BLaER1 (cell line): ENCODE results near the gene GZMM.

ENCODE experiments used
- H3K27ac ChIP-seq: shearing (Covaris generic); formaldehyde crosslinking; 2 replicates; pipeline ENCODE4 v1.8.1; 2022
- H3K27me3 ChIP-seq: shearing (Covaris generic); formaldehyde crosslinking; 2 replicates; pipeline ENCODE4 v1.8.1; 2022
- H3K36me3 ChIP-seq: shearing (Covaris generic); formaldehyde crosslinking; 2 replicates; pipeline ENCODE4 v1.8.1; 2022
- H3K4me1 ChIP-seq: shearing (Covaris generic); formaldehyde crosslinking; 2 replicates; pipeline ENCODE4 v1.8.1; 2022
- H3K4me2 ChIP-seq: shearing (Covaris generic); formaldehyde crosslinking; 2 replicates; pipeline ENCODE4 v1.8.1; 2022
- H3K4me3 ChIP-seq: shearing (Covaris generic); formaldehyde crosslinking; 2 replicates; pipeline ENCODE4 v1.8.1; 2022
- H3K9ac ChIP-seq: shearing (Covaris generic); formaldehyde crosslinking; 2 replicates; pipeline ENCODE4 v1.8.1; 2022
- H3K9me3 ChIP-seq: shearing (Covaris generic); formaldehyde crosslinking; 2 replicates; pipeline ENCODE4 v1.8.1; 2022
- H4K20me1 ChIP-seq: shearing (Covaris generic); formaldehyde crosslinking; 2 replicates; pipeline ENCODE4 v1.8.1; 2022
- Cebpa-rat ChIP-seq: shearing (Covaris generic); IDR thresholded peaks from 2 replicates; pipeline ENCODE4 v1.8.1; 2022

Gene GZMM

GRCh38 chr19:542173-542866 lies 1.5 kb upstream of the GZMM start:
- H3K9ac ChIP-seq = no peak overlapping the region
- H3K4me1 ChIP-seq = peaks cover 44% of the 10 kb centered on the region
- H3K4me3 ChIP-seq = no peak overlapping the region
- H3K27ac ChIP-seq = 0 out of 2 replicates have a peak overlapping the region, but pooled peaks have one; percentile 35
- H3K36me3 ChIP-seq = peaks cover 58% of the 10 kb centered on the region
- H3K4me2 ChIP-seq = no peak overlapping the region; the same call in 1 of the 2 replicates
- peaks cover 47% of the 10 kb centered on the region for H4K20me1 ChIP-seq
- H3K27me3 ChIP-seq = no peaks in the 10 kb centered on the region
- no peaks in the 10 kb centered on the region for H3K9me3 ChIP-seq
- TF ChIP-seq Cebpa-rat = no peak

- TF ChIP-seq Cebpa-rat = no peak
- Histone ChIP-seq H3K36me3 (peaks cover 17% of the 10 kb centered on the region), H3K4me2 (no peak overlapping the region), H3K9me3 (no peaks in the 10 kb centered on the region), H3K4me3 (no peak overlapping the region), H3K9ac (no peak overlapping the region), H4K20me1 (peaks cover 11% of the 10 kb centered on the region), H3K27me3 (no peaks in the 10 kb centered on the region), H3K4me1 (peaks cover 14% of the 10 kb centered on the region), H3K27ac (no peak overlapping the region)
Observed at GRCh38 chr19:547117-547516, 3.3 kb downstream of the GZMM start.

DNA sequence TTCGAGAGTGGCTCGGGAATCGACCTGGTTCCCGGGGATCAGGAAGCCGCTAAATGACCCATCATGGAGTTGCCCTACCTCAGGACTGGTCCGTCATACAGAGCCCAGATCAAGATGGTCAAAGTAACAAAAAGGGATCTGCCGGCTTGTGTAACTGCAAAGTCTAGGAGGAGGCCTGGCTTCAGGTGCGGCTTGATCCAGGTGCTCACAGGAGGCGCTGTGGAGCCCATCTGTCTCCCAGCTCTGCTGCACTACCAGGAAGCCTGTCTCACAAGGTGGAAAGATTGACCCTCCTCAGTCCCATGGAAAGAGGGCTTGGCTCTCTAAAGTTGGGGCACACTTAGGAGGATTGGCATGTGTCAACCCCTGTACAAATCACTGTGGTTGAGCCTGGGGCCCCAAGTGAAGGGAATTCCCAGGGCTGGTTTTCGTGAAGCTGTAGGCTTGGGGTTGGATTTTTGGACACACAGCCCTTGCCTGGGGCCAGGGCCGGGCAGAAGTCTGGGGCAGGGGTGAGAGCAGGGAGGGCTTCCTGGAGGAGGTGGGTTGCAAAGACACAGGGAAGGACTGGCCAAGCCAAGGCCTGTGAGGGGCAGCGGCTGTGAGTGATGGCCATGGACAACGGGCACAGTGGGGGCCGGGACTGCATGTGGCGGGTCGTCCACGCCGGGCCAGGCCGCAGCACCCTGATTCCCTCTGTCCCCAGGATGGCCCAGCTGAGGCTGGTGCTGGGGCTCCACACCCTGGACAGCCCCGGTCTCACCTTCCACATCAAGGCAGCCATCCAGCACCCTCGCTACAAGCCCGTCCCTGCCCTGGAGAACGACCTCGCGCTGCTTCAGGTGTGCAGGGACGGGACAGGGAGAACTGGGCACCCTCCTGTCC lies 4.2 kb downstream of the GZMM start:
- Histone ChIP-seq H3K4me2 (no peak overlapping the region), H3K27ac (no peak overlapping the region), H3K9me3 (no peaks in the 10 kb centered on the region), H3K36me3 (peaks cover 9% of the 10 kb centered on the region), H3K27me3 (no peaks in the 10 kb centered on the region), H3K4me1 (peaks cover 12% of the 10 kb centered on the region), H3K9ac (no peak overlapping the region), H3K4me3 (no peak overlapping the region), H4K20me1 (peaks cover 6% of the 10 kb centered on the region; the same call in 1 of the 2 replicates)
- no peak for TF ChIP-seq Cebpa-rat

- Histone ChIP-seq H3K9me3 (no peaks in the 10 kb centered on the region), H3K27ac (no peak overlapping the region), H3K4me3 (no peak overlapping the region), H3K27me3 (no peaks in the 10 kb centered on the region), H3K4me2 (no peak overlapping the region), H3K4me1 (peaks cover 2% of the 10 kb centered on the region), H3K36me3 (no peaks in the 10 kb centered on the region), H4K20me1 (peaks cover 1% of the 10 kb centered on the region; the same call in 1 of the 2 replicates), H3K9ac (no peak overlapping the region)
- TF ChIP-seq Cebpa-rat = no peak
Observed at GRCh38 chr19:548886-549830, 5.3 kb downstream of the GZMM start.

GRCh38 chr19:554817-555216 lies 11.0 kb downstream of the GZMM start:
- peaks cover 28% of the 10 kb centered on the region for H3K4me1 ChIP-seq
- TF ChIP-seq Cebpa-rat = no peak
- no peaks in the 10 kb centered on the region for H4K20me1 ChIP-seq
- H3K27me3 ChIP-seq = no peaks in the 10 kb centered on the region
- H3K9ac ChIP-seq = no peak overlapping the region
- H3K4me2 ChIP-seq = no peak overlapping the region
- no peak overlapping the region for H3K27ac ChIP-seq
- H3K4me3 ChIP-seq = no peak overlapping the region
- no peaks in the 10 kb centered on the region for H3K9me3 ChIP-seq
- no peaks in the 10 kb centered on the region for H3K36me3 ChIP-seq

DNA sequence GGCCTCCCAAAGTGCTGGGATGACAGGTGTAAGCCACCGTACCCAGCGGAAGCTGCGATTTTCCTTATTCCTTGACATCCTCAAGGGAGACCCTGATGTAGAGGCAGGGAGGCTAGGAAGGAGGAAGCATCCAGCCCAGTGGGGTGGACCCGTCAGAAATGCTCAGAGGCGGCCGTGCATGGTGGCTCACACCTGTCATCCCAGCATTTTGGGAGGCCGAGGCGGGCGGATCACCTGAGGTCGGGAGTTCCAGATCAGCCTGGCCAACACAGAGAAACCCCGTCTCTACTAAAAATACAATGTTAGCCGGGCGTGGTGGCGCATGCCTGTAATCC lies 11.6 kb downstream of the GZMM start:
- Histone ChIP-seq H4K20me1 (no peaks in the 10 kb centered on the region), H3K9ac (no peak overlapping the region), H3K4me2 (no peak overlapping the region), H3K27ac (no peak overlapping the region), H3K27me3 (no peaks in the 10 kb centered on the region), H3K4me3 (no peak overlapping the region), H3K4me1 (peaks cover 34% of the 10 kb centered on the region), H3K9me3 (no peaks in the 10 kb centered on the region), H3K36me3 (no peaks in the 10 kb centered on the region)
- no peak for TF ChIP-seq Cebpa-rat

- Histone ChIP-seq H3K4me1 (peaks cover 34% of the 10 kb centered on the region), H3K4me2 (no peak overlapping the region), H3K4me3 (no peak overlapping the region), H4K20me1 (no peaks in the 10 kb centered on the region), H3K9me3 (peaks cover 7% of the 10 kb centered on the region), H3K9ac (no peak overlapping the region), H3K27ac (no peak overlapping the region), H3K27me3 (no peaks in the 10 kb centered on the region), H3K36me3 (0 out of 2 replicates have a peak, but pooled peaks cover 3% of the 10 kb centered on the region)
- no peak for TF ChIP-seq Cebpa-rat
Observed at GRCh38 chr19:556611-557382, 12.9 kb downstream of the GZMM start.

- TF ChIP-seq Cebpa-rat = no peak
Observed at GRCh38 chr19:558770-559439, 15.1 kb downstream of the GZMM start.

More at GRCh38 chr19:558770-559439, 15.1 kb downstream of the GZMM start:
- H3K27ac ChIP-seq = peak overlapping the region; percentile 64; the same call in 1 of the 2 replicates
- no peak overlapping the region for H3K4me3 ChIP-seq
- no peaks in the 10 kb centered on the region for H4K20me1 ChIP-seq
- peak overlapping the region; percentile 56 for H3K4me2 ChIP-seq
- H3K4me1 ChIP-seq = peaks cover 34% of the 10 kb centered on the region
- H3K27me3 ChIP-seq = no peaks in the 10 kb centered on the region
- peaks cover 19% of the 10 kb centered on the region for H3K36me3 ChIP-seq
- H3K9ac ChIP-seq = peak overlapping the region; percentile 48; the same call in 1 of the 2 replicates
- H3K9me3 ChIP-seq = peaks cover 25% of the 10 kb centered on the region
